AG04450 (cell line): ENCODE results near the gene INCENP. TPM values are rescaled to one million over a fixed set of nuclear protein-coding genes. Genes with fewer than 3 reads are reported as not detected.

Experiments used
- CTCF ChIA-PET: fragments of 300-600, 350-600 bp; formaldehyde crosslinking; extraction: SDS; loops from one replicate; lab custom pipeline; 2022; ENCODE audit warnings: antibody characterized with exemption, inconsistent platforms; lab: Charles Lee
- POLR2A ChIA-PET: fragments of 350-600 bp; formaldehyde crosslinking; extraction: SDS; loops from one replicate; lab custom pipeline; 2021; ENCODE audit warnings: antibody characterized with exemption, inconsistent platforms; lab: Yijun Ruan, JAX
- DNase-seq: peaks from one replicate; pipeline ENCODE4 v3.0.0-alpha.2; 2011; ENCODE audit warnings: low read depth, low spot score
- H3K27ac ChIP-seq: one replicate; pipeline ENCODE4 v1.5.1; 2012; ENCODE audit warnings: low read depth, low read length, control low read depth
- H3K27me3 ChIP-seq: one replicate; pipeline ENCODE4 v1.6.0; 2012; ENCODE audit warnings: low read length; ENCODE audit not compliant: control insufficient read depth, insufficient read depth
- H3K4me3 ChIP-seq: 2 replicates; pipeline ENCODE4 v1.5.1; 2011; ENCODE audit warnings: mild to moderate bottlenecking, low read depth, low read length, control low read depth
- H3K9me3 ChIP-seq: 2 replicates; pipeline ENCODE4 v1.5.1; 2012; ENCODE audit warnings: low read length; ENCODE audit not compliant: control insufficient read depth, insufficient read depth
- polyA plus RNA-seq: library from polyadenylated mRNA; depleted of rRNA; stranded (reverse); fragments of >200 nt; gene quantifications from 2 replicates; pipeline ENCODE4 v1.2.3, GENCODE V29; 2011
- TF ChIP-seq, protein P1 (sequence below): IDR thresholded peaks from 2 replicates; pipeline ENCODE4 v1.5.1; 2011; ENCODE audit warnings: low read depth, low read length, control low read depth, inconsistent platforms

Gene INCENP
- polyA plus RNA-seq, 1 experiment: 6.4 TPM

DNA sequence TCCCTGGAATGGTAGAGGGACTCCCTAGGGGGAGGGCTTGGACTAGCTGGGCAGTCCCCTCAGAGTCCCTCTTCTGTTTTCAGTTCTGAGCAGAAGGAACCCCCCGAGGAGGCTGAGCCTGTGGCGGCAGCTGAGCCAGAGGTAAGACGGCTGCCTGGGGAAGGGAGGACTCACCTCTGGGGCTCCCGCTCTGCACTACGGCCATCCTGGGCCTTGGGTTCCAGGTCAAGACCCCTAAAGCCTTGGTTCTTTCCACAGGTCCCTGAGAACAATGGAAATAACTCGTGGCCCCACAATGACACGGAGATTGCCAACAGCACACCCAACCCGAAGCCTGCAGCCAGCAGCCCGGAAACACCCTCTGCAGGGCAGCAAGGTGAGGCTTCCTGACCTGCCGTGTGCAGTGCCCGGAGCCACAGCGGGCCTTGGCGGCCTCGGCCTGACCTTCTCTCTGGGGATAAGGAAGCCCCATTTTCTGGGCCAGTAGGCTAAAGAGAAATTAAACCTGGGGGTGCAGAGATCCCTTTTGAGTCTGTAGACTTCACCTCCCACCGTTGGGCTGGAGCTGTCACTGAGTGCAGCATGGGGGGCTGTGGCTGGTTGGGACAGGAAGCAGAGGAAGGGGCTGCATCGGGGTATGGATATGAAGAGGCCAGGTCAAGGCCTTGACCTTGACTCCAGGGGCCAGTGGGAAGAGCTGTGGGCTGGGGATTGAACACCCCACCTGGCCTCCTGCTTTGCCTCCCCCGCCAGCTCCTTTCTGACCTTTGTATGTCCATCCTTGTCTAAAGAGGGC is 15.0 kb downstream of the INCENP start:
- Histone ChIP-seq H3K27me3 (no peaks in the 10 kb centered on the region), H3K27ac (no peak overlapping the region), H3K9me3 (no peaks in the 10 kb centered on the region; the same call in 1 of the 2 replicates), H3K4me3 (no peak overlapping the region)
- ChIA-PET CTCF (no interaction called here), POLR2A (no interaction called here)
- DNase-seq: no peak
- TF ChIP-seq, protein P1, sequence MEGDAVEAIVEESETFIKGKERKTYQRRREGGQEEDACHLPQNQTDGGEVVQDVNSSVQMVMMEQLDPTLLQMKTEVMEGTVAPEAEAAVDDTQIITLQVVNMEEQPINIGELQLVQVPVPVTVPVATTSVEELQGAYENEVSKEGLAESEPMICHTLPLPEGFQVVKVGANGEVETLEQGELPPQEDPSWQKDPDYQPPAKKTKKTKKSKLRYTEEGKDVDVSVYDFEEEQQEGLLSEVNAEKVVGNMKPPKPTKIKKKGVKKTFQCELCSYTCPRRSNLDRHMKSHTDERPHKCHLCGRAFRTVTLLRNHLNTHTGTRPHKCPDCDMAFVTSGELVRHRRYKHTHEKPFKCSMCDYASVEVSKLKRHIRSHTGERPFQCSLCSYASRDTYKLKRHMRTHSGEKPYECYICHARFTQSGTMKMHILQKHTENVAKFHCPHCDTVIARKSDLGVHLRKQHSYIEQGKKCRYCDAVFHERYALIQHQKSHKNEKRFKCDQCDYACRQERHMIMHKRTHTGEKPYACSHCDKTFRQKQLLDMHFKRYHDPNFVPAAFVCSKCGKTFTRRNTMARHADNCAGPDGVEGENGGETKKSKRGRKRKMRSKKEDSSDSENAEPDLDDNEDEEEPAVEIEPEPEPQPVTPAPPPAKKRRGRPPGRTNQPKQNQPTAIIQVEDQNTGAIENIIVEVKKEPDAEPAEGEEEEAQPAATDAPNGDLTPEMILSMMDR: no peak

DNA sequence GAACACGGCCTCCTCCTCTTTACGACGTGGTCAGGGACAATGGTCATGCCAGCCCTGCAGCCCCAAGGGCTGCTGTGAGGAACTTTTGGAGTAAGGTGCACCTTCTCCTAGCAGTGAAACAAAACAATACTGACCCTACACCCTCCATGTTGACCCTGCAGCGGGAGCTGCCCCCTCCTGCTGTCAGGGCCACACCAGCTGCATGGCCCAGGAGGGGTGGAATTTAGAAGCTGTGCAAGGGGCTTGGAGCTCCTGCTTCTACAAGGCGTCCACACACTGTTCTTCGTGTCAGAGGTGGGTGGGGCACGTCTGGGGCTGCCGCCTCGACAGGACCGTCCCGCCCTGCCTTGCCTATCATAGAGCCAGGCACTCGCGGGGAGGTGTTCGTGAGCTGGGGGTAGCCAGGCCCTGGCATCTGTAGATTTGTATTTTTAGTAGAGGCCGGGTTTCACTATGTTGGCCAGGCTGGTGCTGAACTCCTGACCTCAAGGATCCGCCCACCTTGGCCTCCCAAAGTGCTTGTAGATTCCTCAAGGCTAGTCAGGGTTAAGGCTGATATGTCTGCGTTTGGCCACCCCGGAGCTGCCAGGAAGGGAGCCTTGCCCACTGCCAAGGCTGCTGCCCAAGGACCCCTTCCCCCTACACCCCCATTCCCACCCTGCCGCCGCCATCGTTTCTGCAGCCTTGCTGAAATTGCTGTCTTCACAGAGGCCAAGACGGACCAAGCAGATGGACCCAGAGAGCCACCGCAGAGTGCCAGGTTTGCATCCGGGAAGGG is 15.9 kb downstream of the INCENP start:
- ChIA-PET POLR2A (no interaction called here), CTCF (no interaction called here)
- DNase-seq: no peak
- no peak overlapping the region for H3K4me3 ChIP-seq
- TF ChIP-seq, protein P1: no peak
- no peaks in the 10 kb centered on the region; the same call in 1 of the 2 replicates for H3K9me3 ChIP-seq
- no peak overlapping the region for H3K27ac ChIP-seq
- no peaks in the 10 kb centered on the region for H3K27me3 ChIP-seq

DNA sequence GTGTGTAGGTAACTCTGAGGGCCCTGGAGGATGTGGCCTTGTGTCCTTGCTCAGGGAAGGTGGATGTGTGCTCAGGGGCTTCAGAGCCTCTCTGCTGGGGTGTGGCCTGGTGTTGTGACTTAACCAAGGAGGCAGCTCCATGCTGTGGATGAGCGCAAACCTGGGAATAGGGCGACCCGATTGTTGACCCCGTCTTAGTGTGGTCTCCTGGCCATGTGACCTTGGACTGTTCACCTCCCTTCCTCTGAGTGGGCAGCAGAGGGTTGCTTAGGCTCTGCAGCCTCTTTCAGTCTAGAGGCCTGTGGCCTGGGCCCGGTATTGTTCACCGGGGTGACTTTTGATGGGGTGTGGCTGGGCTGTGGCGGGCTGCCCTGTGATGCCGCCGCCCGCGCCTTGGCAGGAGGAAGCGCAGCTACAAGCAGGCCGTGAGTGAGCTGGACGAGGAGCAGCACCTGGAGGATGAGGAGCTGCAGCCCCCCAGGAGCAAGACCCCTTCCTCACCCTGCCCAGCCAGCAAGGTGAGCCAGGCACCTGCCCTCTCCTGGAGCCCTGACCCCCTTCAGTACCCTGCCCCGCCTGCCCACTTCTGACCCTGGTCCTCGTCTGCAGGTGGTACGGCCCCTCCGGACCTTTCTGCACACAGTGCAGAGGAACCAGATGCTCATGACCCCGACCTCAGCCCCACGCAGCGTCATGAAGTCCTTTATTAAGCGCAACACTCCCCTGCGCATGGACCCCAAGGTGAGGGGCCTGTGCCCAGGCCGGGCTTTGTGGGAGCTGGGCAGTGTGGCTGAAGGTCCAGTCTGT is 16.7 kb downstream of the INCENP start:
- no peak overlapping the region for H3K27ac ChIP-seq
- no peaks in the 10 kb centered on the region for H3K27me3 ChIP-seq
- POLR2A ChIA-PET: no interaction called here
- no peak overlapping the region for H3K4me3 ChIP-seq
- CTCF ChIA-PET: interaction anchor here (1.2 kb wide), 1 partner anchor 241 kb away, joined by 4 read pairs; no protein-coding TSS in a partner anchor
- no peaks in the 10 kb centered on the region; the same call in 1 of the 2 replicates for H3K9me3 ChIP-seq
- no peak for DNase-seq
- TF ChIP-seq, protein P1: no peak

DNA sequence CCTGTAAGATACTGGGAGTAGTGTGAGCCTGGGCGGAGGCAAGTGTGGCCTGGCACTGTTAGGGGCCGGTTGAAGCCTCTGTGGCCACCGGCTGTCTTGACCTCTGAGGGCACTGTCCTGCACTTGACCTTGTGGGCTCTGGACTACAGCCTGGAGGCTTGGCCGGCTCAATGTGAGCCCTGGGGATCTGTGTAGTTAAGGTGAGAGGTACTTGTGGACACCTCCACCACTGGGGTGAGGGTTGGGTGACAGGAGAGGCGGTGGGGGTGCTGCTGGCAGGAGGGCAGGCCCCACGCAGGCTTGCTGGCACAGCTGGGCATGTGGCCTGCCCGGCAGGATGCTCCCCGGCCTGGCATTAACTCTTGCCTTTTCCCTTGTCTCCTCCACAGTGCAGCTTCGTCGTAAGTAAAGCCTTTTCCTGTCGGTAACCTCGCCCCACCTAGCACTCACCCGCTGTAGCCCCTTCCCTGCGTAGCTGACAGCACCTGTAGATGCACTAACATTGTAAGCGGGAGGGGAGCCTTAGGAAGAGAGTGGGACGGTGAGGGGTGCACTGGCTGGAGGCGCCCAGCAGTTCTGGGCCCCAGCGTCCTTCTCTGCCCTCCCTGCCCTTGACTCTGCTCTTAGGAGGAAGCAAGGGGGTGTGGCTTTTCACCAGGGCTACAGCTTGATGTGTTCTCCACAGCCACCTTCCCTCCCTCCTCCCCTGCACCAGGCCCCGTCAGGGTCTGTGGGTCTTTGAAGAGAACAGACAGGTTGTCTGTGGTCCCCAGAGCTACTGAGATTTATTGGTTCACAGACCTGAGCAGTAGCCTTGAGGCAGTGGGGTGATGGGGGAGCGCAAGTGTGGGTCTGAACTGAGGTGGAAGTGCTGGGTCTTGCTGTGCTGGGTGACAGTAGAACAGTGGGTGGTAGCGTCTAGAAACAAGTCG is 17.6 kb downstream of the INCENP start:
- TF ChIP-seq, protein P1: no peak
- POLR2A ChIA-PET: no interaction called here
- DNase-seq: no peak
- no peak overlapping the region for H3K27ac ChIP-seq
- CTCF ChIA-PET: interaction anchor here (1.0 to 1.2 kb wide), 2 partner anchors 33 to 242 kb away, joined by 4 read pairs; no protein-coding TSS in a partner anchor
- H3K9me3 ChIP-seq: no peaks in the 10 kb centered on the region; the same call in 1 of the 2 replicates
- no peak overlapping the region for H3K4me3 ChIP-seq
- no peaks in the 10 kb centered on the region for H3K27me3 ChIP-seq
